ENCODE measurements around the gene PER3. TPM values are rescaled to one million over a fixed set of nuclear protein-coding genes. Genes with fewer than 3 reads are reported as not detected.

PER3 gene
- total and polyA plus RNA-seq, 9 of the 15 experiments (the other 6 are each of a cell fraction or from before 2014, with no cell fraction given), result 11.9 to 22.5 (median 14.6) TPM

DNA sequence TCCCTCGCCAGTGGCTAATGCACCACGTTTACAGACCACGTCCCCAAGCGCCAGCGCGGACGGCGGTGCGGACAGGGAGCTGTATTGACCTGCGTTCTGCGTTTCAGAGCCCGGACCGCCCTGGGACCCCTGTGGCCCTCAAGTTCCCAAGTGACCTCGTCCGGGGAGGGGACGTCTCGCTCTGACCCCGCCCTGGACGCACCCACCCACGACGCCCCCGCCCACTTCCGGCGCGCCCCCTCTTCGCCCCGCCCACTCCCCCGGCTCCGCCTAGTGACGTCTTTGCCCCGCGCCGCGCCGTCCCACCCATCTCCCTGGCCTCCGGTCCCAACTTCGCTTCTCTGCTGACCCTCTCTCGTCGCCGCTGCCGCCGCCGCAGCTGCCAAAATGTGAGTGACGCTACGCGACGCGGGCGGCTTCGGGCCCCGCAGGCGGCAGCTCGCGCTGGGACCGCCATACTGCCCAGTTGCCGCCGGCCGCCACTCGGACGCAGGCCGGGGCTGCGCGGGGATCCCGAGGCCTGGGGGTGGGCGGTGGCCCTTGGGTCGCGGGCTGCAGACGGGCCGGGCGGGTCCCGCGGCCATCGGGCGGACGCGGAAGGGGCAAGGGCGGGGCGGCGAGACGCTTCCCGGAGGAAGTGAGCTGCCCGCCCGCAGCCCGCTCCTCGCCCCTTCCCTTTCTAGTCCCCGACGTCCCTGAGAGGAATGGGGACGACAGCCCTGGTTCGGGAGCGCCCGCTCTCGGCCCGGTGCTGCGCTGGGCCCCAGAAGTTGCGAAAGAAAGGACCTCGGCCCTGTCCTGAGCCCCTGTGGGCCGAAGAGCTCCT is 12.9 kb upstream of the PER3 start, which contains the start of gene VAMP3 (continued):
- TF ChIP-seq, protein P1, sequence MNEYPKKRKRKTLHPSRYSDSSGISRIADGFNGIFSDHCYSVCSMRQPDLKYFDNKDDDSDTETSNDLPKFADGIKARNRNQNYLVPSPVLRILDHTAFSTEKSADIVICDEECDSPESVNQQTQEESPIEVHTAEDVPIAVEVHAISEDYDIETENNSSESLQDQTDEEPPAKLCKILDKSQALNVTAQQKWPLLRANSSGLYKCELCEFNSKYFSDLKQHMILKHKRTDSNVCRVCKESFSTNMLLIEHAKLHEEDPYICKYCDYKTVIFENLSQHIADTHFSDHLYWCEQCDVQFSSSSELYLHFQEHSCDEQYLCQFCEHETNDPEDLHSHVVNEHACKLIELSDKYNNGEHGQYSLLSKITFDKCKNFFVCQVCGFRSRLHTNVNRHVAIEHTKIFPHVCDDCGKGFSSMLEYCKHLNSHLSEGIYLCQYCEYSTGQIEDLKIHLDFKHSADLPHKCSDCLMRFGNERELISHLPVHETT (CRISPR knock-in tag; conservative IDR thresholded peaks at IDR 0.05 in 1 of 2, IDR thresholded peaks at IDR 0.05 in 1 of 2), result peak in 1 of 2 experiments; percentile 64; a peak in 1 of 4 replicates
- no peak for TF ChIP-seq XRCC5 (IDR thresholded peaks at IDR 0.05; ENCODE audit: low read depth, low read length)
- TF ChIP-seq, protein P2, sequence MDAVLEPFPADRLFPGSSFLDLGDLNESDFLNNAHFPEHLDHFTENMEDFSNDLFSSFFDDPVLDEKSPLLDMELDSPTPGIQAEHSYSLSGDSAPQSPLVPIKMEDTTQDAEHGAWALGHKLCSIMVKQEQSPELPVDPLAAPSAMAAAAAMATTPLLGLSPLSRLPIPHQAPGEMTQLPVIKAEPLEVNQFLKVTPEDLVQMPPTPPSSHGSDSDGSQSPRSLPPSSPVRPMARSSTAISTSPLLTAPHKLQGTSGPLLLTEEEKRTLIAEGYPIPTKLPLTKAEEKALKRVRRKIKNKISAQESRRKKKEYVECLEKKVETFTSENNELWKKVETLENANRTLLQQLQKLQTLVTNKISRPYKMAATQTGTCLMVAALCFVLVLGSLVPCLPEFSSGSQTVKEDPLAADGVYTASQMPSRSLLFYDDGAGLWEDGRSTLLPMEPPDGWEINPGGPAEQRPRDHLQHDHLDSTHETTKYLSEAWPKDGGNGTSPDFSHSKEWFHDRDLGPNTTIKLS (IDR thresholded peaks at IDR 0.05; ENCODE audit: borderline replicate concordance, low read depth), result 0 out of 2 replicates have a peak, but pooled peaks have one; percentile 4
- no peak for TF ChIP-seq GTF2F1 (IDR thresholded peaks at IDR 0.05; ENCODE audit: low read depth, low read length)
- no peak for TF ChIP-seq DACH1 (IDR thresholded peaks at IDR 0.05; ENCODE audit: partially characterized antibody)
- TF ChIP-seq, protein P3, sequence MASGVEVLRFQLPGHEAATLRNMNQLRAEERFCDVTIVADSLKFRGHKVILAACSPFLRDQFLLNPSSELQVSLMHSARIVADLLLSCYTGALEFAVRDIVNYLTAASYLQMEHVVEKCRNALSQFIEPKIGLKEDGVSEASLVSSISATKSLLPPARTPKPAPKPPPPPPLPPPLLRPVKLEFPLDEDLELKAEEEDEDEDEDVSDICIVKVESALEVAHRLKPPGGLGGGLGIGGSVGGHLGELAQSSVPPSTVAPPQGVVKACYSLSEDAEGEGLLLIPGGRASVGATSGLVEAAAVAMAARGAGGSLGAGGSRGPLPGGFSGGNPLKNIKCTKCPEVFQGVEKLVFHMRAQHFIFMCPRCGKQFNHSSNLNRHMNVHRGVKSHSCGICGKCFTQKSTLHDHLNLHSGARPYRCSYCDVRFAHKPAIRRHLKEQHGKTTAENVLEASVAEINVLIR (CRISPR knock-in tag; IDR thresholded peaks at IDR 0.05), result peak; percentile 85
- TF ChIP-seq ELF1 (tag; IDR thresholded peaks at IDR 0.05), result peak; percentile 82
- TF ChIP-seq TEAD1 (CRISPR knock-in tag; IDR thresholded peaks at IDR 0.05), result peak in 1 of 2 experiments; percentile 25; a peak in 1 of 4 replicates
- 0 out of 2 replicates have a peak, but pooled peaks have one; percentile 89 for TF ChIP-seq MED1 (CRISPR knock-in tag; IDR thresholded peaks at IDR 0.05; ENCODE audit: borderline replicate concordance)
- TF ChIP-seq CAMTA2 (CRISPR knock-in tag; conservative IDR thresholded peaks at IDR 0.05), result no peak
- TF ChIP-seq, protein P4, sequence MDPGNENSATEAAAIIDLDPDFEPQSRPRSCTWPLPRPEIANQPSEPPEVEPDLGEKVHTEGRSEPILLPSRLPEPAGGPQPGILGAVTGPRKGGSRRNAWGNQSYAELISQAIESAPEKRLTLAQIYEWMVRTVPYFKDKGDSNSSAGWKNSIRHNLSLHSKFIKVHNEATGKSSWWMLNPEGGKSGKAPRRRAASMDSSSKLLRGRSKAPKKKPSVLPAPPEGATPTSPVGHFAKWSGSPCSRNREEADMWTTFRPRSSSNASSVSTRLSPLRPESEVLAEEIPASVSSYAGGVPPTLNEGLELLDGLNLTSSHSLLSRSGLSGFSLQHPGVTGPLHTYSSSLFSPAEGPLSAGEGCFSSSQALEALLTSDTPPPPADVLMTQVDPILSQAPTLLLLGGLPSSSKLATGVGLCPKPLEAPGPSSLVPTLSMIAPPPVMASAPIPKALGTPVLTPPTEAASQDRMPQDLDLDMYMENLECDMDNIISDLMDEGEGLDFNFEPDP (CRISPR knock-in tag; IDR thresholded peaks at IDR 0.05), result no peak
- TF ChIP-seq ZNF347 (CRISPR knock-in tag; IDR thresholded peaks at IDR 0.05; ENCODE audit: low read depth), result no peak
- no peak for TF ChIP-seq ZC3H4 (CRISPR knock-in tag; IDR thresholded peaks at IDR 0.05; ENCODE audit: borderline replicate concordance)
- TF ChIP-seq JUNB (CRISPR knock-in tag; conservative IDR thresholded peaks at IDR 0.05), result no peak
- TF ChIP-seq CTBP1 (IDR thresholded peaks at IDR 0.05; ENCODE audit: borderline replicate concordance), result peak; percentile 62; the same call in 1 of the 2 replicates
- TF ChIP-seq, protein P5, sequence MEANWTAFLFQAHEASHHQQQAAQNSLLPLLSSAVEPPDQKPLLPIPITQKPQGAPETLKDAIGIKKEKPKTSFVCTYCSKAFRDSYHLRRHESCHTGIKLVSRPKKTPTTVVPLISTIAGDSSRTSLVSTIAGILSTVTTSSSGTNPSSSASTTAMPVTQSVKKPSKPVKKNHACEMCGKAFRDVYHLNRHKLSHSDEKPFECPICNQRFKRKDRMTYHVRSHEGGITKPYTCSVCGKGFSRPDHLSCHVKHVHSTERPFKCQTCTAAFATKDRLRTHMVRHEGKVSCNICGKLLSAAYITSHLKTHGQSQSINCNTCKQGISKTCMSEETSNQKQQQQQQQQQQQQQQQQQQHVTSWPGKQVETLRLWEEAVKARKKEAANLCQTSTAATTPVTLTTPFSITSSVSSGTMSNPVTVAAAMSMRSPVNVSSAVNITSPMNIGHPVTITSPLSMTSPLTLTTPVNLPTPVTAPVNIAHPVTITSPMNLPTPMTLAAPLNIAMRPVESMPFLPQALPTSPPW (CRISPR knock-in tag; IDR thresholded peaks at IDR 0.05), result peak; percentile 76
- peak; percentile 47 for TF ChIP-seq NFIC (IDR thresholded peaks at IDR 0.05)
- TF ChIP-seq PML (IDR thresholded peaks at IDR 0.05; ENCODE audit: low read length), result peak; percentile 22; the same call in 1 of the 2 replicates
- TF ChIP-seq ZNF57 (CRISPR knock-in tag; IDR thresholded peaks at IDR 0.05), result no peak
- TF ChIP-seq SMAD4 (CRISPR knock-in tag; conservative IDR thresholded peaks at IDR 0.05), result no peak
- TF ChIP-seq CBFB (CRISPR knock-in tag; IDR thresholded peaks at IDR 0.05), result no peak; the same call in 1 of the 2 replicates

Measured in K562 (cell line).